ENCODE results near the gene SKA3.

The SKA3 gene

GRCh38 chr13:21109168-21109567 lies 67.2 kb downstream of the SKA3 start:
- DNase-seq = no peak

- DNase-seq = no peak
These were observed 70.3 kb downstream of the SKA3 start for GRCh38 chr13:21106089-21106488.

DNA sequence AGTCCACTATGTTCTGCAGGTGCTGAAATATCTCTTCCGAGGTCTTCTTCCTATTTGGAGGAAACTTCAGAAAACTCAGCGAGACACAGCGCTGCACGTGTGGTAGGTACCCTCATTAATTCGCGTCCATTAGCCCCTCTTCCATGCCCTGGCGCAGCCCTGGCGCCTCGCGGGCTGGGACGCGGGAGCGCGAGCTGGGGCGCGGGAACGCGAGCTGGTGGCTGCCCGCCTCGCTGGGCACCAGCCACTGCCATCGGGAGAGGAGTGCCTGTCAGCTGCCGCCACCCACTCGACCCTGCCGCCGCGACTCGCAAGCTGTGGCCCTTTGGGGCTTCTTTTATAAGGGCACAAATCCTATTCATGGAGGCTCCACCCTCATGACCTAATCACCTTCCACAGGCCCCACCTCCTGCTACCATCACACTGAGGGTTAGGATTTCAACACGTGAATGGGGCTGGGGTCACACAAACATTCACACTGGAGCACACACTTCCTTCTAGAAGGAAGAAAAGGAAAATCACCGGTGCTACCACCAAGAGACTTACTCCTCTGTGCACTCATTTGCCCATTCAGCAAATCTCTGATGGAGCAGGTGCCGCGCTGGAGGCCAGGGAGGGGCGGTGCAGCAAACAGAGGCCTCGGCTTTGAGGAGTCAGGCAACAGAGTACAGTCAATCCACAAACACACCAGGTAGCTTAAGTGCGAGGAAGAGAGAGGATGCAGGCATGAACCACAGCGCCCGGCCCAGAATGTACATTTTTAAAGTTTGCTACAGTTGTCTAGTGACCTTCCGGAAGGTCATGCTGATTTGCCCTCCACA lies 71.9 kb downstream of the SKA3 start:
- DNase-seq = no peak
